ENCODE results near the gene PIK3R1.

Gene PIK3R1

DNA sequence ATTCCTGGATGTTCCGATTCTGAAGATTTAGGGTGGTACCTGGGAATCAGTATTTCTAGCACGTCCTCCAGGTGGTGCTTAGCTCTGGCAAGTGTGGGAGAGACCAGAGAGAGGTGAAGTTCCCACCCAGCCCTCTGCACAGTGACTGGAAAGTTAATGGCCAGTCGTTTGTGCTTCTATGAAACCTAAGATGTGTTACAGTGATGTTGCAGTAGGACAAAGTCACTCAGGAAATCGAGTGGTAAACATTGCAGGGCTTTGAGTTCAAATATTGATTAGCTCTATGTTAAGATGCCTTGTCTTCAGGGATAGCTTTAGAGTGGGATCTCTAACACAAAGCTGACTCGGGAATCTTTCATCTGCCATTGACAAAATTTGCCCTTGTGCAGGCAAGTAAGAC lies 55.6 kb downstream of the PIK3R1 start:
- no peak for DNase-seq (ENCODE audit: low spot score)

DNA sequence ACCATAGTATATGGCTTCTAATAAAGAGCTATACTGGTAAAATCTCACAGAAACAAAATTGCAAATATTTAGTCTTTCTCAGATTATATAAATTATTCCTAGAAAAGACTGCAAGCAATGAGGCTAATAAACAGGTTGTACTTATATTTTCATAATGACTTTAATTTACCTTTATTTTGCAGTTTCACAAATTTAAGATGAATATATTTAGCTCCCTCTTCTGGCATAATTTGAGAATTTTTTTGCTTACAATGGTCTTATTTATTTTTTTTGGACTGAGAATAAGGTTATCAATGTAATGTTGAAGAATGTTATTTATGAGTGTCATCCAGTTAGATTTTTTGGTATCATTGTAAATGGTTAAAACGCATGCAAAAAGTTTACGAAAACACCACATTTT lies 56.7 kb downstream of the PIK3R1 start:
- DNase-seq (ENCODE audit: low spot score), result no peak

DNA sequence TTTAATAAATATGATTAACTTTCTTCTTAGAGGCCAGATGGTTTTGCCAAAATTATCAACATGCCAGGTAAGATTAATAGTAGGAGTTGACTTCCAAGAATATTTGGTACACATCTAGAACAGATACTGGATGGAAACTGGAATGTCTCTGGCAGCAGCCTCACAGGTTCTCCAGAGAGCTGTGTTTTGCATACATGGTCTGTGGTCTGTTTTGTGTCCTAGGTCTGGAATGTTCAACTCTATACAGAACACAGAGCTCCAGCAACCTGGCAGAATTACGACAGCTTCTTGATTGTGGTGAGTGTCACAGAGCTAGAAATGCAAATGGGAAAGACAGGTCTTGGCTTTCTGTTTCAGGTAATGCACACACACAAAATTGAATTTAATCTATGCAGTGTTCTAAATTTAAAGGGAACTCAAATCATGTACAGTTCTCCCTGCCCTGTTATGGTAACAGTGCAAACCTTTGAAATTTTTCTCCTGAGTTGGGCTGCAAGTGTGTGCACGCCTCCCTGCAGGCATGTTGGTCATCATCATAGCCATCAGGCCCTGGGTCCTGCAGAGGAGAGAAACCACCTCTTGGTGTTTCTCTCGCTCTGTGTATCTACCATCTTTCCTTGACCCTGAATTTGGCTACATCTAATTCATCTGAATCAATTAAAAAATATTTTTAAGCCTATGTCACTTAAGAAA lies 58.3 kb downstream of the PIK3R1 start:
- DNase-seq (ENCODE audit: low spot score), result no peak

DNA sequence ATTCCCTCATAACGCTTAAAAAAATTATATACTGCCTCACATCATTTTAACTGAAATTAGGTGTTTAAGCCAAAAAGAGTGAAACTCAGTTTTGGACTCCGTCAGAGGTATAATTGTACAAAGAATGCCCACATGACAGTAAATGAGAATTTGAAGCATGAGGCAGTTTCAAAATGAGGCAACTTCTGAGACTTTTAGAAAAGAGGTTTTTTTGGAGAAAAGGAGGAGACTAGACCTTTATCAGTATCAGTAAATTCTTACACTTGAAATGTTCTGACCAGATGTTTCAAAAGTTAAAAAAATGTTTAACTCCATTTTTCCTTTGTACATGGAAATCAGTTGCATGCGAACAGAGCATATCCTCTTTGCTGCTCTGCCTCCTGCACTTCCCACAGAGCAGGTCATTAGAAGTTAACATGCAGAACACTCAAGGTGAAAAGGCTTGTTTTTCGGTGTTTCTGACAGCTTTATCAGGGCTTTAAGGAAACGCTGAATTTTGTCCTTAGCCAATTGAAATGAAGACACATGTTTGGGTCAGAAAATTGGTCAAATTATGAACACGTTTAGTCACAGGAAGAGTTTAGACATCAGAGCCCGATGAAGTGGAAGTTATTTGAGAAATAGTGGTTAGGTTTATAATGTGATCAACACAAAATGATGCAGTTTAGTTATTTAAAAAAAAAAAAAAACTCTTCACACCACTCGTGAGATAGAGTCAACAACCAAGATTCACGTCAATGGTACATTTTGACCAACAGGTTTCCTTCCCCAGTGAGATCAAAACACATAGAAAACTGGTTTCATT lies 59.5 kb downstream of the PIK3R1 start:
- no peak for DNase-seq (ENCODE audit: low spot score)

DNA sequence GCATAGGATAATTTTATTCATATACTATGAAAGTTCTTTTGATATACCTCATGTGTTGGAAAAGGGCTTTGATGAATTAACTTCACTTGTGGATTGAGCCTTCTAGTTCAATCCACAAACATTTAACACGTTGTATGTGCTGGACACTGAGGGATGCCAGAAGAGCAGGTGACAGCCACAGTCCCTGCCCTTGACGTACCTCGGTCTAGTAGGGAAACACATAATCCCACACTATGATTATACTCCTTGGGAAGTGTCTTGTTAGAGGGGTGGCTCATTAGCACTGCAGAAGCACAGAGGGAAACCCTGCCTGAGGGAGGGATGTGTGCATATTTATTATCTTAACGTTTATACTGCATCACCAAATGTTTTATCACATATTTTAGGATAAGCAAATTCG lies 61.2 kb downstream of the PIK3R1 start:
- DNase-seq (ENCODE audit: low spot score), result no peak

DNA sequence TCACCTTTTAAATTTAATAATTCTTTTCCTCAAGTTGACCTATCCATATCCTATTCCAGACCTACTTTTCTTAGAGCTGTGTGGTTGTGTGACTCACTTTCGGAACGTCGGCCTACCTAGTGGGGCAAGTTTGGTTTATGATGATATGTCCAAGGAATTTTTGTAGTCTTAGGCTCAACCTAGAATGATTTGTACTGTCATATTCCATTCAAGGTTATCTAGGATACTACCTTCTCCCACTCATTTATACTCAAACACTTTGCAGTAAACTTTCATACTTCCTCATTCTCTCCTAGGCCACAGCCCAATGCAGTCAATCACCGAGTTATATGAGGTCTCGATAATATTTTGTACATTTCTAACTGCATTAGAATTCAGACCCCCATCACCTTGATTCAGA lies 61.9 kb downstream of the PIK3R1 start:
- no peak for DNase-seq (ENCODE audit: low spot score)

DNA sequence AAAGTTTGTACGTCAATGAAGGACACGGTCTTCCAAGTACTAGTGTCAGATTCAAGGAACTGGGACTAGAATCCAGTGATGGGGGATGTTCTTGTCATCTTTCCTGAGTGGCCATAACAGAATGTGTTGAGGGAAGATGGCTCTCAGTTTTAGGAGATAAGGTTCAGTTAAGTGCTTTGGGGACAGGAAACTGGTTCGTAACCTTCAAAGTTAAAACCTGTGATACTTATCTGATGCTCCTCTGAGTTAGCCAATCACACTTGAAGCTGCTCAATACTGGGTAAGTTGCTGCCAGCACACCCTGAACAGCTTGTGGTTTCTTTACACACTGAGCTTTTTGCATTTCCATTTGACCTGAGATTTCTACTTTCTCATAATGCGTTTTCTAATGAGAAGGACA lies 64.4 kb downstream of the PIK3R1 start:
- DNase-seq (ENCODE audit: low spot score), result no peak

DNA sequence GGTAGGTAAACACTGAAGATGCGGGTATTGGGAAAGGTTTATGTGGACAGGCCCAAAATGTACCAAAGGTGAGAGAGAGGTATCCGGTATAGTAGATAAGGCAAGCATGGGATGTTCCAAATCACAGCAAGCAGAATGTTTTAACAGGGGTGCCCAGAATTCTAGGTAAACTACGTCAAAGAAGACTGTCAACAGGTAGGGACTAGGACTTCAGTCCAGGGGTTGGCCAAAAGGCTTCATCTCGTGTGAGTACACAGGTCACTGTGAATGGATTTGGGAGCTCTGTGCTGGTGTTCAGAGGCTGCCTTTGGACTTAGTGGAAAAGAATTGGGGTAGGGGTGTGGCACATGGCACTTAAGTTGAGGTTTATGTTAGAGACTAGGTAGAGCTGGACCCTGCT lies 66.4 kb downstream of the PIK3R1 start:
- no peak for DNase-seq (ENCODE audit: low spot score)

DNA sequence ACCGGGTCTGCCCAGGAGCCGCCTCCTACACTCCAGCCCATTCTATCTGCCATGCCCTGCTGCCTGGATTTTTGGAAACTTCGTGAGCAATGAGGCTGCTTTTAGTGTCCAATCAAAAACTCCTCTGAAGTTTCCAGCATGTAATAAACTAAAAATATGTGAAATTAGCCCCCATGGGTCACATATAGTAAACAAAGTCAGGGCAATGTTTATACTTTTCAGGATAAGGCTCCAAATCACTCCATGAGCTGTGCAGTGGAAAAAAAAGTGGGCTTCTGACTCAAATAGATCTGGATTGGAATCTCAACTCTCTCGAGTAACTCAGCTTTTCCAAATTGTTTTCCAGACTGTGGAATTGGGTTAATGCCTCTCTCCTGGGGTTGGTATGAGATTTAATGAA lies 68.2 kb downstream of the PIK3R1 start:
- no peak for DNase-seq (ENCODE audit: low spot score)

DNA sequence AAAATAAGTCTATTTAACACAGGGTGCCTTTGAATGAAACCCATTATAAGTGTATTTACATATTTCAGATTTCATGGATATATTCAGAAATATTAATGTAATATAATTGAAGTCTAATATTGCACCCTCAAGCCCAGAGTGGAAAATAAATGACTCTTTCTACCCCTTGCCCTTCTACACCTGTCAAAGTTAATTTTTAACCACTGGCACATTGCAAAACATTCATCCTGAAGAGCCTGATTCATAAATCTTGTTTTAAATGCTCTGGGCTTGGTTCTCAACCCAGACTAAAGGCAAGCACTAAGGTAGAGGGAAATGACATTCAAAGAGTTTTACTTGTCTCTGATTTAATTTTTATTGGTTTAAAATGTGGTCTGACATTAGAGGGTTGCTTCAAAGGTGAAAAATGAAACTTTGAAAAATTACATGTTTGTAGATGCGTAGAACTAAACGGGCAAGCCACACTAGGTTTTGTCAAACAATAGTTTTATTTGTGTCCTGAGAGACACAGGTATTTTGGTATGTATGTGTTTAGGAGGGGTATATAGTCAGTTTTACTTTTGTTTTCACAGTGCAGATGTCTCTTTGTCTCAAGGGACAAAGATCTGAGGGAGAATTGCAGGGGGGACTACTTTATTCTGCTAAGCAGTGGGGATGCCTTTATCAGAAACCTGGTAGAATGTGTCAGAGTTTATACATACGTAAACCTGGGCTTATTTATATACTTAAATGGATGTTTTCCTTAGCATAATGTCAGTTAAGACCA lies 69.7 kb downstream of the PIK3R1 start:
- no peak for DNase-seq (ENCODE audit: low spot score)

DNA sequence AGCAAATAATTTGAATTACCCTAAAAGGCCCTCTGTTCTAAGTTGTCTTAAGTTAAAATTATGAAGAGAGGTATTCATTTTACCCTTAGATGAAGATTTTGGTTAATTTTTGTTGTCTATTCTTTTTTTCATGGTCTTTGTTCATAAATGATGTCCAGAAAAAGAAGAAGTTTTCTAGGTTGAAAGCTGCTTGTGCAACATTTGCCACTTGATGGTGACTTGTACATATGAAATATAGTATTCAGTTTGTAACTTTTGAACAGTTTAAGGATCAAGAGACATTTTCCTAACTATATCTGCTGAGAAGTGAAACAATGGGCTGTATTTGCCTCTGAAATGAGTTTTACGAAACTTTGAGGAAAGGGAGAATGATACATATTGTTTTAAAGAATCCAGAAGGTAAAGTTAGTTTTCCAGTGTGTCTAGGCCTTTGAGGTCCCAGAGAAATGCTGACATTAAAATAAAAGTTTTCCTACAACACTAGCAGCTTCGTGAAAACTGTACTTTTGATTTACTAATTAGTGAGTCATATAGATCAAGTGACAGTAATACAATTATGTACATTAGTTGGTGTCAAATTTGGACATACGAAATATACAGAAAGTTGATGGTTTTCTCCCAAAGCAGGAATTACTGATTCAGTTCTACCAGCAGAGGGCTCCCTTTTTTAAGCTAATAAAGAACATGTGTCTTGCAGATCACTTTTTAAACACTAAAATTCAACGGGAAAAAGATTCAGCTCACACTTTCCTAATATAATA lies 70.5 kb downstream of the PIK3R1 start:
- DNase-seq (ENCODE audit: low spot score), result no peak

DNA sequence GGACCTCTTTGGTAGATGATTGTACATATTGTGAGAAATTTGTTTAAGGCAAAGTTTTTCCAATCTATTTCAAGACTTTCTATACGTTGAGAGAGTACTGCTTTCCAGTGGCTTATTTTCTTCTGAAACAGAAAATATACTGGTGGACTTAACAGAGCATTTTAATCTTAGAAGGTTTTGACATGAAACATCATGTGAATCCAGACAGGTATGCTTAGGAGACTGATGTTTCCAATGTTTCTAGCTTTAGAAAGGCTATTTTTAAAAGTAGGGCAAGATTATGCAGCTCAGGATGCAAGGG lies 71.0 kb downstream of the PIK3R1 start:
- no peak for DNase-seq (ENCODE audit: low spot score)

DNA sequence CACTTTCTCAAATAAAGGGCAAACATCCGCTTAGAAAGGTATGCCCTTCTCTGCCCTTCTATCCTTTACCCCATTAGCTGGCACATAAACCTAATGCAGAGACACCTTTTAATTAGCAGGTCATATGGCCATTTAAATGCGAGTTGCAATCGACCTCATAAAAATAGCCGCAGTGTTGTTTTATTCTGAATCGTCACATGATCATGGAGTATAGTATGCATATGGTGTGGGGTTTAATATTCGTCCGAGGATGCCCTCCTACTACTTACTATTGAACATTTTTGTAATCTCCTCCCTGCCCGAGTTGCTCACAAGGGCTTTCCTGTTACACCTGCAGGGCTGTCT lies 72.0 kb downstream of the PIK3R1 start:
- no peak for DNase-seq (ENCODE audit: low spot score)

DNA sequence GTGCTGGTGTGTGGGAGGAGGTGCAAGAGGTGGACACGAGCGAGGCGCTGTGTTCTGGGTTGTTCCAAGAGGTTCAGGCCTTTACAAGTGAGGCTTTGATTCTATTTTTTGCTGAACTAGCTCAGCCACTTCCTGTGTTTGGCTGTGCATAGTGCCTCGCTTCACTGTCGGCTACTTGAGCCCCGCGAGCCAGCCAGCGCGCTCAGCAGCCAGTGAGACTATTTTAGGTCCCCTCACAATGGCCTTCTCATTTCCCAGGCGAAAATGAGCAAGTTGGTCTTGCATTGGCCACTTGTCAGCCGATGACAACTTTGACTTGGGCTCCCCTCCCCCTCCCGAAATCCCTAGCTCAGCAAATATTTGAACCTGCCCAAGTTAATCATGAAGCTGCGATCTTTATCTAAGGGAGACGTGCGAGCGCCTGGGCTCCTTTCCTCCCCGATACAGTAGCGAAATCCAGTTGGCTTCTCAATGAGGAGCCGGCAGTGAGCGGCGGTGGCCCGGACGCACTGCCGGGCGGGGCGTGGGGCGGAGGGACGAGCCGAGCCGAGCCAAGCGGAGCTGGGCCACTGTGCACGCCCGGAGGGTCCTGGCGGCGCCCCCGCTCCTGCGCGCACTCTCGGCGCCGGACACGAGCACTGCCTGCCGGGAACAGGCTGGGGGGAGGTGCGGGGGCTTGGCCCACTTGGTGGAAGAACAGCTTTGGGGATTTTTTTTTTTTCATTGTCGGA lies 72.6 kb downstream of the PIK3R1 start:
- DNase-seq (ENCODE audit: low spot score), result peak; percentile 54

DNA sequence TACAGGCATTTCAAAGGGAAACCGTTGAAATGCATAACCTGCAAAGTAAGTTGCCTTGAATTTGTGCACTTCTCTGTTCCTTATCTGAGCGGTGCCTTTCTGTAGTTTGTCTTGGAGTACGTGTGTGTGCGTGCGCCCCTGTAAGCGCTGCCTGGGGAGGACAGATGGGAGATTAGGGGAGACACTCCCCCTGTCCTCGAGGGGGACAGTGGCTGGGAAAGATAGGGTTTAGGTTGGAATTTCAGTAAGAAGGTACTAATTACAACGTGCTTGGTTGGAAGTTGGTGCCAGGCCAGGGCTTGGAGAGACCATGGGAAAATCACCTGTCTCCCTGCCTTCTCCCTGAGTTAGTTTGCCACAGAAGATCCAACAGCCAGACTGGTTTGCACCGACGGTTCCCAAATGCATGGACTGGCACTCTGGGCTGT lies 73.2 kb downstream of the PIK3R1 start:
- DNase-seq (ENCODE audit: low spot score), result no peak

DNA sequence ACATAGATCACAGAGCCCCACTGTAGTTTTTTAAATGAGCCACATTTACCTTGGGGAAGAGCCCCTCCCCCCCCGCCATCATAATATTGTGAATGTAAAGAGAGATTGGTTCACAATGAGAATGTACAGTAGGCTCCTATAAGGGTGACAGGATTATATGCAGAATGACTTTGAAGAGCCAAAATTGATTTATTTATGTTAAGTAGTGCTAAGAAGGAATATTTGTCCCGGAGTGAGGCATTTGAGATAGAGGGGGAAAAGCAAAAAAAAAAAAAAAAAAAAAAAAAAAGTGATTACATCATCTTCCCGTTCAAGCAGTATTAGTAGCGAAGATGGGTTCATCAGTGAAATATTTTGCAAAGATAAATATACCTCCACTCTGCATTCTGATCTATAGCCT lies 73.9 kb downstream of the PIK3R1 start:
- DNase-seq (ENCODE audit: low spot score), result no peak

DNA sequence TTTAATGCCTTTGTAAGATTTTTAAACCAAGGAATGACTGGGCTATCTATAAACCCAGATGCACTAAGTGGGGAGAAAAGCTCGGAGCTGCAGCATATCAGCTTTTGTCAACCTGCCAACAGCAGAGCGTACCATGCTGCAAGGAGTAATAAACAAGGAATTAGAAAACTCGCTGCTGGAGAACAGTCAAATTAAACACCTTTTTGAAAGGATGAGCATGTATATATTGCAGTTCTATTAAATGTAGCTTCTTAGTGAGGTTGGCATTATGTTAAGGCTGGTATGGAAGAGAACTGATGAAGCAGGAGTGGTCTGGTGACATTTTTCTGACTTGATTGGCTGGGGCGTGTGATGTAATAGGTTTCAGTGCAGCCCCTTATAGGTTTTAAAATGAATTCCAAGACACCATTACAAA lies 74.7 kb downstream of the PIK3R1 start:
- peak; percentile 50 for DNase-seq (ENCODE audit: low spot score)

DNA sequence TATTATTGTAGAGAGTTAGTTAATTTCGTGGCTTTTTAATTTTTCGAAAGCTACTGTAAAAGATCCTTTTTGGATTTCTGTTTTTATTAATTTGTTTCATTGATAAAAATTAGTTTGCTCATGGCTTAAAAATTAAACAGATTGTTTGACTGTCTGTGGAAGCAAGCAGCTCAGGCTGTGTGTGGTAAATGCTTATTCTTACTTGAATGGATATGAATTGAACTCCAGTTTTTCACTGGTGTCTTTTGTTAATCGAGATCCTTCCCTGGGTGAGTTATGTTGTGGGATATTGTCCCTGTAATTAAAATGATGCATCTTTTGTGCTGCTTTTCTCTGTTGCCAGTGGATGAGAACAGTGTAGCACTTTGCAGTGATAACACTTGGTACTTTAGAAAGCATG lies 75.3 kb downstream of the PIK3R1 start:
- no peak for DNase-seq (ENCODE audit: low spot score)

DNA sequence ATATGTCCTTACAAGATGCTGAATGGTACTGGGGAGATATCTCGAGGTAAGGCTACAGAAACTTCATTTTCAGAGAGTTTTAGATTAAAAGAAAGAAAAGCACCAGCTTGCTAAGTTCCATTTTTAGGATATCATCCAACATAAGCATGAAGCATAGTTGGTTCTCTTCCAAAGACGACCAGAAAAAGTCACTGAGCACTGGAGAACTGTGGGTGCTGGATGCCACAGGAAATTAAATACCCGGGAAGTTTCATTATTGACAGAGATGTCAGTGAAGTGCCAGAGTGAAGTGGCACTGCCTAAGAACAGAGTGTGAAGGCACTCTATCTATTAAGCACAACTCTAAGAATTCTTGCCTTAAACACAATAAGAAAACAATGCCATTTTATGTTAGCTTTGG lies 76.8 kb downstream of the PIK3R1 start:
- DNase-seq (ENCODE audit: low spot score), result no peak

DNA sequence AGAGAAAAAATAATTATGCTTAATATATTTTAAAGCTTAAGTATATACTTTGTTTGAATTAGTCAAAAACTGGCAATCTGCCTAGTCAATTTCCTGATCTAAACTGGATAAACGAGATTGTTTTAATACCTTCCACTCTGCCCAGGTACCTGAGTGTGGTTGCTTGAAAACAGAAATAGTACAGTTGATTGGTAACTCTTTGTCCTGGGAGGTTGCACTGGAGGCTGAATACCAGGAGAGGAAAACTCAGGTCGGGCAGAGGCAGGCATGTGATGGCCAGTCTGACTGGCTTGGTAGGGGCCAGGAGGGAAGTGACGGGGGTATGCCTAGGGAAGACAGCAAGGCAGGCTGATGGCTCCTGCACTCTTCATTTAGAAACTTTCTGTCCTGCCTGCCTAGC lies 80.2 kb downstream of the PIK3R1 start:
- no peak for DNase-seq (ENCODE audit: low spot score)

DNA sequence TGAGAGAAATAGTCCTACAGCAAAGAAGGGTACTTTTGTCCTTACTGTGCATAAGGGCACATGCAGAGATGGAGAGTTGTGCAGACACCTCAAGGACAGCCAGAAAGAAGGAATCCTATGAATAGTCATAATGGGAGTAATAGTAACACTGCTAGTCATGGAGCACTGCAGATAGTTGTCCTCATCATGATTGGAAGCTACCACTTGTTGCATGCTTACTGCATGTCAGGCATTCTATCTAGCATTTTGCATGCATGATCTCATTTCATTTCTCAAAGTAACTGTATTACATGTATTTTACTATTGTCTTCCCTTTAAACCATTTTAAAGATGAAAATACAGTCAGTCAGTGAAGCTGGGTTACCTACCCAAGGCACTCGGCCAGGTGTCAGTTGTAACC lies 81.3 kb downstream of the PIK3R1 start:
- no peak for DNase-seq (ENCODE audit: low spot score)

DNA sequence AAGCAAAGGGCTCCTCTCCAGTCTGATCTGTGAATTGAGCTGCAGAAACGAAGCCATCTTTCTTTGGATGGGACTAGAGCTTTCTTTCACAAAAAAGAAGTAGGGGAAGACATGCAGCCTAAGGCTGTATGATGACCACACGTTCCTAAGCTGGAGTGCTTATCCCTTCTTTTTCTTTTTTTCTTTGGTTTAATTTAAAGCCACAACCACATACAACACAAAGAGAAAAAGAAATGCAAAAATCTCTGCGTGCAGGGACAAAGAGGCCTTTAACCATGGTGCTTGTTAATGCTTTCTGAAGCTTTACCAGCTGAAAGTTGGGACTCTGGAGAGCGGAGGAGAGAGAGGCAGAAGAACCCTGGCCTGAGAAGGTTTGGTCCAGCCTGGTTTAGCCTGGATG lies 82.1 kb downstream of the PIK3R1 start:
- DNase-seq (ENCODE audit: low spot score), result no peak

Measured in hepatic stellate cell (primary cell).